Effector memory CD4-positive, alpha-beta T cell (primary cell): ENCODE results near the gene SPON1.

Experiments
- DNase-seq, 3 donors: peaks; one replicate each; pipeline ENCODE4 v3.0.0-alpha.2; 2020
- H3K27ac ChIP-seq: 2 replicates; pipeline ENCODE4 v1.7.0; 2013; ENCODE audit warnings: mild to moderate bottlenecking, low read length, moderate library complexity; ENCODE audit not compliant: insufficient read depth, poor library complexity, severe bottlenecking
- H3K27me3 ChIP-seq: replicated peaks from 2 replicates; pipeline ENCODE4 v1.7.0; 2013; ENCODE audit warnings: mild to moderate bottlenecking, low read length; ENCODE audit not compliant: insufficient read depth, control insufficient read depth, poor library complexity, severe bottlenecking
- H3K36me3 ChIP-seq: 2 replicates; pipeline ENCODE4 v1.7.0; 2013; ENCODE audit warnings: mild to moderate bottlenecking, low read length, moderate library complexity; ENCODE audit not compliant: control insufficient read depth, insufficient read depth
- H3K4me1 ChIP-seq: 2 replicates; pipeline ENCODE4 v1.7.0; 2013; ENCODE audit warnings: low read length, mild to moderate bottlenecking; ENCODE audit not compliant: control insufficient read depth, insufficient read depth, poor library complexity, severe bottlenecking
- H3K4me3 ChIP-seq: 2 replicates; pipeline ENCODE4 v1.7.0; 2013; ENCODE audit warnings: low read length, low read depth, mild to moderate bottlenecking; ENCODE audit not compliant: insufficient read depth, poor library complexity, severe bottlenecking
- H3K9me3 ChIP-seq: 2 replicates; pipeline ENCODE4 v1.7.0; 2013; ENCODE audit warnings: mild to moderate bottlenecking, low read length, moderate library complexity; ENCODE audit not compliant: control insufficient read depth

The SPON1 gene

DNA sequence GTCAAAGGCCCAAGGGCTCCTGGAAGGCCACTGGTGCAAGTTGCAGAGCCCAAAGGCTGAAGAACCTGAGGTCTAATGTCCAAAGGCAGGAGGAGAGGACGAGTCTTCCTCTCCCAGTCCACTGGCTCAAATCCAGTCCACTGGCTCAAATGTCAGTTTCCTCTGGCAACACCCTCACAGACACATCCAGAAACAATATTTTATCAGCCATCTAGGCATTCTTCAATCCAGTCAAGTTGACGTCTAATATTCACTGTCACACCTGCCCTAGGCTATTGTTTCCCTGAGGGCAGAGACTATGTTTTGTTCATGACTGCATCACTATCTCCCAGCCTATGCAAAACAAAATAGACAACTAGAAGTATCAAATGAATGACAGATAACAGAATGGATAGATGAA, 148.1 kb downstream of the SPON1 start:
- Histone ChIP-seq H3K27me3 (no peaks in the 10 kb centered on the region), H3K9me3 (no peaks in the 10 kb centered on the region), H3K4me1 (no peaks in the 10 kb centered on the region), H3K27ac (no peak overlapping the region), H3K4me3 (no peak overlapping the region), H3K36me3 (no peaks in the 10 kb centered on the region)
- no peak for DNase-seq

DNA sequence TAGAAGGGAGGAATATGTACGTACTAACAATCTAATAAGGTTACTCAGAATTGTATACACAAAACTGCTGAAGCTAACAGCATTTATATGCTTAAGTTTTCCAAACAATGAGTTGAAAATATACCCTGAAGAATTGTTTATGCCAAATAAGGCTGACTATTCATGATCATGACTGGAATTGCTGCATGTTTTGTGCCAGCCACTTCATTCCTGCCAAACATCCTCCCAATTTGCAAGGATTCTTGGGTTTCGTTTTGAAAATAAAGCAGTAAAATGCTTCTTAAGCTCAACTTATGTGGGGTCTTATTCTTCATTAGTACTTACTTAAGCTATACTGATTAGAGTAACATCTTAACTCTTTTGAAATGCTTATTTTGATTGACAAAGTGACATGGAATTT, 149.0 kb downstream of the SPON1 start:
- no peak overlapping the region for H3K27ac ChIP-seq
- H3K27me3 ChIP-seq = no peaks in the 10 kb centered on the region
- no peak overlapping the region for H3K4me3 ChIP-seq
- DNase-seq = no peak
- no peaks in the 10 kb centered on the region for H3K36me3 ChIP-seq
- no peaks in the 10 kb centered on the region for H3K9me3 ChIP-seq
- H3K4me1 ChIP-seq = no peaks in the 10 kb centered on the region

DNA sequence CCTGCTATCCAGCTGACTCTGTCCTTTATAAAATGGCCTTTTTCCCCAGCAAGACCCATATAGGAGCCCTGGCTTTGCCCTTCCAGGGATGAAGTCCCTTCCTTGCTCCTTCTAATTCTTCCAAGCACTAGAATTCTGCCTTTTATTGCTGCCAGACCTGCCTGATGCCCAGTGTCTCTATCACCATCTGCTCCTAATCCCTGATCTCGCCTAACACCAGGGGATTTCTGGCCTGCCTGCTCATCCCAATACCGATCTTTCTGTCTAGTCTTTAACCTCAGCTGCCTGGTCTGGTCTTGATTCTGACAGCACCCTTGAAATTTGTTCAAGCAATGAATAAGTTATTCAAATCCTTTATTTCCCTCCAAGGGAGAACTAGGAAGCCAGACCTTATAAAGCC, 150.2 kb downstream of the SPON1 start:
- Histone ChIP-seq H3K27me3 (no peaks in the 10 kb centered on the region), H3K9me3 (no peaks in the 10 kb centered on the region), H3K4me1 (no peaks in the 10 kb centered on the region), H3K36me3 (no peaks in the 10 kb centered on the region), H3K27ac (no peak overlapping the region), H3K4me3 (no peak overlapping the region)
- DNase-seq = no peak

DNA sequence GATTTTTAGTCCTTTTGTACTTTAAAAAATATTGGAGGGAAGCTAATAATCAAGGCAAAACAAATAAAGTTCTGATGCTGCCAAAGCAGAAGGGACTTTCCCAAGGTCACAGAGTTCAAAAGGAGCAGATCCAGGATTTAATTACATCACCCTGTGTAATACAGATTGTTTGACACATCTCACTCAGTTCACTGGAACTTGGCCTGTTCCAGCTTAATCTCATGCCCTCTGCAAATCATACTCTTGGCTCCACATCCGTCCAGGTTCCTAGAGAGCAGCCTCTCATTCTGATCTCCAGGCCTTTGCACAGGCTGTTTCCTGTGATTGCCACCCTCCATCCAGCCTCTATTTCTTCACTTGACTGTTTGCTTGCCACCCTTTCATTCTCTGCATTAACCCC, 151.7 kb downstream of the SPON1 start:
- DNase-seq = no peak
- Histone ChIP-seq H3K9me3 (no peaks in the 10 kb centered on the region), H3K4me3 (no peak overlapping the region), H3K27ac (no peak overlapping the region), H3K36me3 (no peaks in the 10 kb centered on the region), H3K4me1 (no peaks in the 10 kb centered on the region), H3K27me3 (no peaks in the 10 kb centered on the region)

DNA sequence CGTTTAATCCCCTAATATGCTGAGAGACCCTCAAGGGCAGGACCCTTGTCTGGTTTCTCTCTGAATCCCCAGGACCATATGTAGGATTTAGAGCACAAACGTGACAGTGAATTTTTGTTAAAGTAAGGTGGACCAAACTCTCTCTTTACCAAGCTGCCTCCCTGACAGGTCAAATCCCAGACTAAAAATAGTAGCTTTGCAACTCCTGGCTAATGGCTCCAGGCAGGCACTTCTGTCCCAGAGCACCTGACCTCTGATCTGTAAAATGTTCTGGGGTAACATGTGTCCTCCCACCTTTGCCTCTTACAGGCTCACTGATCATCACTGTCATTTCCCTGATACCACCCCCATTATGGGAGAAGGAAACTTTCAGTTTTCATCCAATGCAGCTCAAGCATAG, 152.3 kb downstream of the SPON1 start:
- DNase-seq = no peak
- no peak overlapping the region for H3K27ac ChIP-seq
- H3K36me3 ChIP-seq = no peaks in the 10 kb centered on the region
- no peaks in the 10 kb centered on the region for H3K27me3 ChIP-seq
- no peak overlapping the region for H3K4me3 ChIP-seq
- no peaks in the 10 kb centered on the region for H3K9me3 ChIP-seq
- no peaks in the 10 kb centered on the region for H3K4me1 ChIP-seq

DNA sequence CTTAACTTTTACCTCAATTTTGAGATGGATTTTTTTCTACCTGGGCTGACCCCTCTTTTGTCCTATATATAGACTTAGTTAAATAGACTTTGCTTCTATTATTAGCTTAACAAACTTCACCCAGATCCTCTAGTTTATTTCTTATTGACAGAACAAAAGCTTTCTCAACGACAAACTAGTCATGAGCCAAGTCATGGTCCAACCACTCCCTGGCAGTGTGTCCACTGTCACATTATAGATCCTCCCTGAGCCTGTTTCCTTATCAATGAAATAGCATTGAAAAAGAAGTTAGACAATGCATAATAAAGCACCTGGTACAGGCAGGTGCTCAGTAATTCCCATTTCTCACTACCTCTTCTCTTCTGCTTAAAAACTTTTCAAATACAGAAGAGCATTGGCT, 155.1 kb downstream of the SPON1 start:
- Histone ChIP-seq H3K27me3 (no peaks in the 10 kb centered on the region), H3K4me1 (no peaks in the 10 kb centered on the region), H3K36me3 (no peaks in the 10 kb centered on the region), H3K27ac (no peak overlapping the region), H3K9me3 (no peaks in the 10 kb centered on the region), H3K4me3 (no peak overlapping the region)
- DNase-seq = no peak

DNA sequence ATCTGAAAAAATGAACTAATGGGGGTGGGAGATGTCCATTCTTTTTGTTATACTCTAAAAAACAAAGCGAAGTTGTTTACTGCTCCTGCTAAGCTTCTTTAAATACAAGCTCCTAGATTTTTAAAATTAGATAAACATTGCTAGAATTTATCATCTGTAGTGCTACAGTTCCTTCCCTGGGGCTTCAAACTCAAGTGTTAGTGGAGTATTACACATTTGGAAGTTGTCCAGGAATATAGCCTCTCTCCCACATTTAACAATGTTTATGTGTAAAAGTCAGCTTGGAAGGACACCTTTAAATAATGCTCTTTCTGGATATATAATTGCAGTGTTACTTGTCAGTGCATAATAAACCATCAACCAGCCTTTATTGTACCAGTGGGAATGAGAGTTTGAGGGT, 155.5 kb downstream of the SPON1 start:
- Histone ChIP-seq H3K27ac (no peak overlapping the region), H3K27me3 (no peaks in the 10 kb centered on the region), H3K4me1 (no peaks in the 10 kb centered on the region), H3K36me3 (no peaks in the 10 kb centered on the region), H3K4me3 (no peak overlapping the region), H3K9me3 (no peaks in the 10 kb centered on the region)
- no peak for DNase-seq

DNA sequence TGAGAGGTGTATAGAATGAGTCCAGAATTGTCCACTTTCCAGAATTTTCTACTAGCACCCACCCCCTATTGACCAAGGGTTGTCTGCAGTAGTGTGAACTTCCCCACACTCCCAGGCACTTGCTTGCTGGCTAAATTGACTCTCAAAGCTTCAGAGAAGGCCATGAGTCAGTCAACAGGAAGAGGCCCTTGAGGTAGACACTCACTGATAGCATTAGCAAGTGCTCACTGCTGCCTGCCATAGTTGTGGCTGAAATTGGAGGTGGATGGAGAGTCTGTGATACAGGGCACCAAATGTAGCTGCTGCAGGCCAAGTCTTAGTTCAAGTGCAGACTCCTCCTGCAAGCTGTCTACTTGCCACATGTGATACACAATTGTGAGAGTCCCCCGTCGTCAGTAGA, 156.8 kb downstream of the SPON1 start:
- Histone ChIP-seq H3K27ac (no peak overlapping the region), H3K4me3 (no peak overlapping the region), H3K4me1 (no peaks in the 10 kb centered on the region), H3K36me3 (no peaks in the 10 kb centered on the region), H3K27me3 (no peaks in the 10 kb centered on the region), H3K9me3 (no peaks in the 10 kb centered on the region)
- no peak for DNase-seq

DNA sequence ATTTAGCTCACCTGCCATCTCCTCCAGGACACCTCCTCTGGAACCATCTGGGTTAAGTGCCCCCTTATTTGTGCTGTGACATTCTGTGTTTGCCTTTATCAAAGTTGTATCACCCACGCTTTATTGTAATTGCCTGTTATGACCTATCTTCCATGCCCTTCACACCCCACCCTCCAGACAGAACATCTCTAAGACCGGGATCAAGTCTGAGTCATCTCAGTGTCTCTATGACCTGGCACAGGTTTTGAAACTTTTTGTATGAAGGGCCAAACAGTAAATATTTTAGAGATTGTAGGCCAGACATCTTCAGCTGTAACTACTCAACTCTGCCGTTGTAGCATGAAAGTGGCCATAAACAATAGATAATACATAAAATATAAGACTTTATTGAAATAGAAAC, 161.8 kb downstream of the SPON1 start:
- Histone ChIP-seq H3K9me3 (no peaks in the 10 kb centered on the region), H3K4me3 (no peak overlapping the region), H3K27ac (no peak overlapping the region), H3K36me3 (no peaks in the 10 kb centered on the region), H3K4me1 (no peaks in the 10 kb centered on the region), H3K27me3 (no peaks in the 10 kb centered on the region)
- DNase-seq = no peak

DNA sequence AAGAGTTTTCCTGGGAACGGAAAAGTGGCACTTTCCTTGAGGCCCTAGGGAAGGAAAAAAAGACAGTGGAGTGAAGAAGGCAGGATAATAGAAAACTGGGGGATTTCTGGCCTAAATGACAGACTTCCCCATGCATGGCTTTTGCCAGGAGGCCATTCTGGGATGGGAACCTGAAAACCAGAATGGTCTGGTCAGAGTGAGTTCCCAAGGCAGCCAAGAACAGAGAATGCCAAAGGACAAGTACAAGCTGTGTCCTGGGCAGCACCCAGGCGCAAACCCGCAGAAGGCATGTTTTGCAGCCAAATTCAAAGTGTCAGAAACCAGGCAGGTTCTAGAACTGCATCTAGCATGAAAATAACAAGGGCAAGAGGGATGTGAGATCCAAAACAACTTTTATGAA, 162.4 kb downstream of the SPON1 start:
- H3K27ac ChIP-seq = no peak overlapping the region
- H3K36me3 ChIP-seq = no peaks in the 10 kb centered on the region
- H3K9me3 ChIP-seq = no peaks in the 10 kb centered on the region
- H3K4me3 ChIP-seq = no peak overlapping the region
- H3K27me3 ChIP-seq = no peaks in the 10 kb centered on the region
- H3K4me1 ChIP-seq = no peaks in the 10 kb centered on the region
- no peak for DNase-seq

DNA sequence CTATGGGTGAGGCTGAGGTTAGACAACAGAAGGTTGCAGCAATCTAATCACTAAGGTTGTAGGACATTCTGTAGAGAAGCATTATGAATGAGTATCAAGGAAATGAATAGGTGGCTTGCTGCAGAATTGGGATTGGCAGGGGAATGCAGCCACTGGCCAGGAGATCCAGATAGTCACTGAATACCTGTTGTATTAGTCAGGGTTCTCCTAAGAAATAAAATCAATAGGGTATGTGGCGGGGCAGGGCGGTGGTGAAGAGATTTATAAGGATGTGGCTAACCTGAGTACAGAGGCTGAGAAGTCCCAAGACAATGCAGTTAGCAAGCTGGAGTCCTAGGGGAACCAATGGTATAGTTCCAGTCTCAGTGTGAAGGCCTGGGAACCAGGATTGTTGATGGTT, 163.0 kb downstream of the SPON1 start:
- no peak overlapping the region for H3K27ac ChIP-seq
- no peaks in the 10 kb centered on the region for H3K4me1 ChIP-seq
- no peaks in the 10 kb centered on the region for H3K27me3 ChIP-seq

More for the DNA sequence above, 163.0 kb downstream of the SPON1 start:
- Histone ChIP-seq H3K36me3 (no peaks in the 10 kb centered on the region), H3K9me3 (no peaks in the 10 kb centered on the region), H3K4me3 (no peak overlapping the region)
- no peak for DNase-seq
